Keratinocyte (primary cell): ENCODE data around the gene BAHCC1.
"Not testable (repeated sequence)": the region's sequence is repeated elsewhere in the genome, so short reads cannot be mapped to it uniquely, and the experiment has no call there.

Source experiments
- CTCF ChIP-seq, 3 experiments: IDR thresholded peaks in 1 of 3; conservative IDR thresholded peaks in 1 of 3; optimal IDR thresholded peaks in 1 of 3; 2 replicates in 2 of 3; 3 replicates in 1 of 3; pipeline versions ENCODE3 to v1.5.1; 2011; ENCODE audit warnings: low read length in 3 of 3, mild to moderate bottlenecking in 3 of 3, moderate library complexity in 2 of 3, control low read depth in 1 of 3, inconsistent platforms in 1 of 3; ENCODE audit not compliant: insufficient read depth in 2 of 3; ENCODE audit errors: extremely low read depth in 1 of 3
- EZH2 ChIP-seq: IDR thresholded peaks from one replicate; pipeline ENCODE4 v1.6.1; 2012; ENCODE audit warnings: inconsistent platforms, mild to moderate bottlenecking, low read length, moderate library complexity

GRCh38 chr17:81362001-81362400 is 33.3 kb upstream of the BAHCC1 start:
- not testable (repeated sequence) for TF ChIP-seq CTCF (optimal IDR thresholded peaks at IDR 0.05 in 1 of 3, IDR thresholded peaks at IDR 0.05 in 1 of 3, conservative IDR thresholded peaks at IDR 0.05 in 1 of 3; ENCODE audit: extremely low read depth in 1 of 3, insufficient read depth in 2 of 3, low read length in 3 of 3); EZH2
